K562 (cell line): ENCODE data around the gene ATP6V1G2. TPM values are rescaled to one million over a fixed set of nuclear protein-coding genes. Genes with fewer than 3 reads are reported as not detected.

ENCODE experiments used
- BACH1 ChIP-seq: fragments of 200-800 bp; sonication (Bioruptor generic); IDR thresholded peaks from 2 replicates; pipeline ENCODE4 v1.6.1; 2016; ENCODE audit warnings: missing genetic modification characterization, missing compliant biosample characterization
- C11orf30 ChIP-seq: fragments of 450-650 bp; IDR thresholded peaks from 2 replicates; pipeline ENCODE4 v1.6.1; 2016; ENCODE audit warnings: low read depth, mild to moderate bottlenecking
- E2F6 ChIP-seq, 2 experiments: IDR thresholded peaks; 2 replicates each; pipeline ENCODE4 v1.6.1; 2011; ENCODE audit warnings: borderline replicate concordance in 1 of 2, control low read depth in 1 of 2, low read depth in 1 of 2, low read length in 1 of 2, mild to moderate bottlenecking in 1 of 2, mixed read lengths in 1 of 2, moderate library complexity in 1 of 2; ENCODE audit not compliant: insufficient read depth in 1 of 2, insufficient read length in 1 of 2, poor library complexity in 1 of 2, severe bottlenecking in 1 of 2; ENCODE audit errors: extremely low read depth in 1 of 2
- HIVEP1 ChIP-seq: fragments of 250-450 bp; sonication (Bioruptor Pico); IDR thresholded peaks from 2 replicates; pipeline ENCODE4 v1.4.0; 2020; ENCODE audit warnings: mild to moderate bottlenecking
- ID3 ChIP-seq, 2 experiments: fragments of 250-450 bp in 1 of 2; fragments of 450-650 bp in 1 of 2; sonication (Bioruptor Pico) in 1 of 2; IDR thresholded peaks; 2 replicates each; pipeline versions ENCODE4 v1.6.1 to v1.8.0; 2016 to 2021; ENCODE audit warnings: mild to moderate bottlenecking in 2 of 2, moderate library complexity in 2 of 2, missing compliant biosample characterization in 1 of 2, missing genetic modification characterization in 1 of 2
- JUNB ChIP-seq: fragments of 450-650 bp; formaldehyde crosslinking; conservative IDR thresholded peaks from 2 replicates; pipeline ENCODE4 v1.4.0; 2020; ENCODE audit warnings: mild to moderate bottlenecking
- KLF13 ChIP-seq: fragments of 450-650 bp; IDR thresholded peaks from 2 replicates; pipeline ENCODE4 v1.6.1; 2016; ENCODE audit warnings: missing genetic modification characterization, low read depth, mild to moderate bottlenecking, missing compliant biosample characterization, moderate library complexity, borderline replicate concordance
- MIER1 ChIP-seq: fragments of 450-650 bp; IDR thresholded peaks from 2 replicates; pipeline ENCODE4 v1.6.1; 2016; ENCODE audit warnings: antibody characterized with exemption, mild to moderate bottlenecking, low read depth
- MYC ChIP-seq, 2 experiments: fragments of 250-450 bp in 1 of 2; sonication (Bioruptor Pico) in 1 of 2; IDR thresholded peaks; 2 replicates each; pipeline versions ENCODE4 v1.5.1 to v1.6.1; 2012 to 2021; ENCODE audit warnings: low read depth in 2 of 2, borderline replicate concordance in 1 of 2, improper control_type of control experiment in 1 of 2, low read length in 1 of 2, mild to moderate bottlenecking in 1 of 2, moderate library complexity in 1 of 2
- NONO ChIP-seq, 2 experiments: fragments of 200-400 bp in 1 of 2; fragments of 450-650 bp in 1 of 2; formaldehyde crosslinking in 1 of 2; IDR thresholded peaks; 2 replicates each; pipeline ENCODE4 v1.6.1; 2017; ENCODE audit warnings: low read depth in 2 of 2, mild to moderate bottlenecking in 2 of 2, moderate library complexity in 2 of 2, low read length in 1 of 2
- SAFB2 ChIP-seq: fragments of 200-400 bp; formaldehyde crosslinking; IDR thresholded peaks from 2 replicates; pipeline ENCODE4 v1.6.1; 2018; ENCODE audit warnings: borderline replicate concordance, low read length, low read depth, moderate library complexity; ENCODE audit not compliant: severe bottlenecking
- SIN3A ChIP-seq, 2 experiments: fragments of 150-350 bp in 1 of 2; IDR thresholded peaks; 2 replicates each; pipeline ENCODE4 v1.6.1; 2011 to 2016; ENCODE audit warnings: borderline replicate concordance in 2 of 2, low read depth in 2 of 2, low read length in 2 of 2, mild to moderate bottlenecking in 2 of 2, moderate library complexity in 2 of 2; ENCODE audit not compliant: control insufficient read depth in 1 of 2
- SUPT5H ChIP-seq: fragments of 450-650 bp; IDR thresholded peaks from 2 replicates; pipeline ENCODE4 v1.6.1; 2016
- ZBTB1 ChIP-seq: sonication (generic); formaldehyde crosslinking; IDR thresholded peaks from 2 replicates; pipeline ENCODE4 v1.8.1; 2023; ENCODE audit warnings: missing genetic modification reagents, low read depth, mild to moderate bottlenecking, borderline replicate concordance
- ZC3H11A ChIP-seq: IDR thresholded peaks from 2 replicates; pipeline ENCODE4 v1.6.1; 2012; ENCODE audit warnings: low read depth, low read length, improper control_type of control experiment
- ZFP1 ChIP-seq: fragments of 450-650 bp; formaldehyde crosslinking; IDR thresholded peaks from 2 replicates; pipeline ENCODE4 v1.4.0; 2020; ENCODE audit warnings: mild to moderate bottlenecking, mixed read lengths
- ZKSCAN3 ChIP-seq: fragments of 250-450 bp; sonication (Bioruptor Pico); IDR thresholded peaks from 2 replicates; pipeline ENCODE4 v1.4.0; 2020
- ZNF274 ChIP-seq: IDR thresholded peaks from 2 replicates; pipeline ENCODE4 v1.6.1; 2011; ENCODE audit warnings: low read depth, mild to moderate bottlenecking, low read length, moderate library complexity, borderline replicate concordance
- ZNF512 ChIP-seq: IDR thresholded peaks from 2 replicates; pipeline ENCODE4 v1.6.1; 2016; ENCODE audit warnings: missing genetic modification characterization, missing compliant biosample characterization
- ZNF583 ChIP-seq: fragments of 250-450 bp; sonication (Bioruptor Pico); IDR thresholded peaks from 2 replicates; pipeline ENCODE4 v1.4.0; 2020
- ZNF75A ChIP-seq: fragments of 450-650 bp; formaldehyde crosslinking; IDR thresholded peaks from 2 replicates; pipeline ENCODE4 v1.4.0; 2020; ENCODE audit warnings: mild to moderate bottlenecking
- ZNF830 ChIP-seq: fragments of 250-450 bp; sonication (Bioruptor Pico); IDR thresholded peaks from 2 replicates; pipeline ENCODE4 v1.5.0; 2021; ENCODE audit warnings: mild to moderate bottlenecking
- polyA plus RNA-seq, 8 experiments: library from polyadenylated mRNA; depleted of rRNA in 4 of 8; stranded (reverse) in 5 of 8; unstranded in 3 of 8; fragments of >200 nt; fragmentation: Nextera tagmentation in 2 of 8; fragmentation: Illumina TruSeq in 1 of 8; extraction: Ambion mirVana in 2 of 8; extraction: Trizol in 1 of 8; gene quantifications; 2 replicates each; pipeline versions ENCODE4 v1.2.1 to v1.2.3, GENCODE V29; 2011 to 2014; ENCODE audit warnings: inconsistent platforms in 1 of 8, missing spikeins in 1 of 8
- total RNA-seq, 7 experiments: library from RNA; depleted of rRNA in 6 of 7; stranded (reverse); fragments of >200 nt in 6 of 7; fragmentation: Illumina TruSeq in 2 of 7; extraction: Trizol in 2 of 7; gene quantifications; 2 replicates each; pipeline versions ENCODE4 v1.2.1 to v1.2.3, GENCODE V29; 2011 to 2021; ENCODE audit warnings: low replicate concordance in 1 of 7

The ATP6V1G2 gene
- total and polyA plus RNA-seq, 9 of the 15 experiments (the other 6 are each of a cell fraction or from before 2014, with no cell fraction given) = 0.14 to 1.5 (median 0.33) TPM

- TF ChIP-seq MYC (IDR thresholded peaks at IDR 0.05; ENCODE audit: low read depth, low read length) (peak; percentile 16; the same call in 1 of the 2 replicates), MYC (CRISPR knock-in tag; IDR thresholded peaks at IDR 0.05; ENCODE audit: borderline replicate concordance, low read depth) (no peak), KLF13 (no peak), SUPT5H (no peak), C11orf30 (peak; percentile 82), BACH1 (tag) (peak; percentile 95), ZKSCAN3 (CRISPR knock-in tag) (no peak), ZNF274 (no peak), E2F6 (IDR thresholded peaks at IDR 0.05; ENCODE audit: borderline replicate concordance in 1 of 2, extremely low read depth in 1 of 2, insufficient read depth in 1 of 2, insufficient read length in 1 of 2, low read depth in 1 of 2, low read length in 1 of 2, poor library complexity in 1 of 2, severe bottlenecking in 1 of 2) (no peak), MIER1 (no peak), ZNF830 (CRISPR knock-in tag) (no peak), ZNF512 (tag) (no peak), ZBTB1 (no peak), ZC3H11A (no peak), JUNB (CRISPR knock-in tag) (no peak), NONO (IDR thresholded peaks at IDR 0.05; ENCODE audit: low read depth in 2 of 2, low read length in 1 of 2) (no peak), ZNF75A (CRISPR knock-in tag) (no peak), HIVEP1 (CRISPR knock-in tag) (peak; percentile 89), ZNF583 (CRISPR knock-in tag) (0 out of 2 replicates have a peak, but pooled peaks have one; percentile 53), ID3 (CRISPR knock-in tag; IDR thresholded peaks at IDR 0.05) (no peak), ID3 (tag; IDR thresholded peaks at IDR 0.05) (no peak), SIN3A (IDR thresholded peaks at IDR 0.05; ENCODE audit: borderline replicate concordance in 2 of 2, control insufficient read depth in 1 of 2, low read depth in 2 of 2, low read length in 2 of 2) (no peak), SAFB2 (no peak), ZFP1 (CRISPR knock-in tag) (no peak)
Measured at GRCh38 chr6:31558631-31559500, 12.5 kb upstream of the ATP6V1G2 start (continued).
